Stimulated activated naive CD4-positive, alpha-beta T cell (primary cell): ENCODE results near the gene SLC16A8.
"Not testable (repeated sequence)": the region's sequence is repeated elsewhere in the genome, so short reads cannot be mapped to it uniquely, and the experiment has no call there.

Source experiments
- DNase-seq, 6 experiments: peaks; one replicate each; lab custom pipeline; 2025; lab: John Stamatoyannopoulos, UW

Gene SLC16A8

DNA sequence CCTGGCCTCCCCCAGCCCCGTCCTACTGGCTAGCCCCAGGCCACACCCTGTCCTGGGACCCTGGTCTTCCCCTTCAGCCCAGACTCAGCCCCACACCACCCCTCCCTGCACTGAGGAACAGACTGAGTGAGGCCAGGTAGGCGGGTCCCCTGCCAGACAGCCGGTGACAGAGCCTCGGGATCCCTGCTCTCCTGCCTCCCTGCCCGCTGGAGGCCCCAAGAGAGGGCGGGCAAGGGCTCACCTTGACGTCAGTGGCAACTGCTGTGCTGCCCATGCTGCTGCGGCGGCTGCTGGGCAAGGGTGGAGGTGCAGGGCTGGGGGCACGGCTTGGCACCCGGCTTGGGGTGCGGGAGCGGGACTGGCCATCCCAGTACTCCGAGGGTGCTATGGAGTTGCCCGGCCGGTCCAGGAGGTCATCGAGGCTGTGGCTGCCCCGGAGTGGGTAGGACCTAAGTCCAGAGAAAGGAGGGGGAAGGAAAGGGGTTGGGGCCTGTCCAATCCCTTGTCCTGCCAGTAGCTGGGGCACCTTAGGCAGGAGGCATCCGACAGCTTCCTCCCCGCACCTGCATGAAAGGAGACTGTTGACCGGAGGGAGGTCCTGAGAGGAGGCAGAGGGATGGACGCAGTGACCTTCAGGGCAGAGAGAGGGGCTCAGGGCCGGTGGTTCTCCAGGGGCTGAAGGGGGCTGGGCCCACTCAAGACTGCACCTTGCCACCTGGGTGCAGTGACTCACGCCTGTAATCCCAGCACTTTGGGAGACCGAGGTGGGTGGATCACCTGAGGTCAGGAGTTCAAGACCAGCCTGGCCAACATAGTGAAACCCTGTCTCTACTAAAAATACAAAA lies 2.2 kb upstream of the SLC16A8 start:
- DNase-seq: no peak

DNA sequence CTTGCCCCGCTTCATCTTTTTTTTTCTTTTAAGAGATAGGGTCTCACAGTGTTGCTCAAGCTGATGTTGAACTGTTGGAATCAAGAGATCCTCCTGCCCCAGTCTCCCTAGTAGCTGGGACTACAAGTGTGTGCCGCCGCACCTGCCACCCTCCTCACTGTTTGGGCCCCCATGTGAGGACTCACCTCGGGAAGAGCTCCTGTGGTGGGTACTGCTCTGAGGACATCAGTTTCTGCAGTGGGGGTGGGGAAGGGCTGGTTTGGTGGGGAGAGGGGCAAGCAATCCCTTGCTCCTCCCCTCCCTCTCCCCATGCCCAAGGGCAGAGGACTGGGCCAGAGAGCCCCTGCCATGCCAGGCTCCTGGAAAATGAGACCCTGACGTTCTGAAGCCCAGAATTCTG lies 1.5 kb upstream of the SLC16A8 start:
- DNase-seq: no peak

DNA sequence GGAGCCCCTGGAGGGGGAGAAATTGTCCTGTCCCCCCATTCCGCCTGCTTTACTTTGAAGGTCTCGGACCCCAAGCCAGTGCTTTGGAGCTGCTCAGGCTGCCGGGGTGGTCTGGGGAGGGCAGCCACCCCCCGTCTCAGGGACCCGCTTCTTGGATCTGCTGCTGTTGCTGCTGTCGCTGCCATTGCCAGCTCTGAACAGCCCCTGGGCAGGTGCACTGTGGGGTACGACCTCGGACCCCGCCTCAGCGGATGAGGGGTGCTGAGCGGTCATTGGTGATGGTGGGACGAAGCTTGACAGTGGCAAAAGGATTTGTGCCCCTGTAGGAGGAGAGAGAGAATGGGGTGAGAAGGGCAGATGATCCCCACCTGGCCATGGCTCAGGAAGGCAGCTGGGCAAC lies 1.1 kb upstream of the SLC16A8 start:
- DNase-seq: no peak

DNA sequence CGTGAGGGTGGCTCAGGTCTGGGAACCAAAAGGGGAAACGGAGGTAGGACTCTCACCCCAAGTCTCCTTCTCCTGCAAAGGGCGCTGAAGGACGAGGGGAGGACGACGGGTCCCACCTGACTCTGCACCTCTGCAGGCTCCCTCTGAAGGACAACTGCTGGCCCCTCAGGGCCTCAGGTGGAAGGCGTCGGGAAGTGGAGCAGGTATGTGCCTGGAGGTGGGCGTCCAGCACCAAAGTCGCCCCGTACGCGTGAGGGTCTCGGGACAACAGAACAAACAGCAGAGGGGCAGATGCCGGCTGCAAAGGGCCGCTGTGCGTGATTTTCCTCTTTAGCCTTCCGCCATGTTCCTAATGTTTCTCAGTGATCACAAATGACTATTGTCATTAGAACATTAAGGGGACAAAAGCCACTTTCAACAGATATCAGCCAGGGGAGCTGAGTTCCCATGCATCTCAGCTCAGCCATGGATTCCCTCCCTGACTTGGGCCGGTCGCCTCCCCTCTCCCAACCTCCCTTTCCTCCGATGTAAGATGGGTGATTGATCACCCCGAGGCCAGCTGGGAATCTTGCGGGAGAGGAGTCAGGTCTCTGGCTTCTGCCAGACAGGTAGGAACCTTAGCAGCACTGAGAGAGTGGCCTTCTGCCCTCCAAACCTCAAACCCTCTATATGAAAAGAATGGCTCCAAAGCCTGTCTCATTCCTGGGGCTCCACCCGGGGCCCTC lies 836 bp downstream of the SLC16A8 start:
- no peak for DNase-seq

DNA sequence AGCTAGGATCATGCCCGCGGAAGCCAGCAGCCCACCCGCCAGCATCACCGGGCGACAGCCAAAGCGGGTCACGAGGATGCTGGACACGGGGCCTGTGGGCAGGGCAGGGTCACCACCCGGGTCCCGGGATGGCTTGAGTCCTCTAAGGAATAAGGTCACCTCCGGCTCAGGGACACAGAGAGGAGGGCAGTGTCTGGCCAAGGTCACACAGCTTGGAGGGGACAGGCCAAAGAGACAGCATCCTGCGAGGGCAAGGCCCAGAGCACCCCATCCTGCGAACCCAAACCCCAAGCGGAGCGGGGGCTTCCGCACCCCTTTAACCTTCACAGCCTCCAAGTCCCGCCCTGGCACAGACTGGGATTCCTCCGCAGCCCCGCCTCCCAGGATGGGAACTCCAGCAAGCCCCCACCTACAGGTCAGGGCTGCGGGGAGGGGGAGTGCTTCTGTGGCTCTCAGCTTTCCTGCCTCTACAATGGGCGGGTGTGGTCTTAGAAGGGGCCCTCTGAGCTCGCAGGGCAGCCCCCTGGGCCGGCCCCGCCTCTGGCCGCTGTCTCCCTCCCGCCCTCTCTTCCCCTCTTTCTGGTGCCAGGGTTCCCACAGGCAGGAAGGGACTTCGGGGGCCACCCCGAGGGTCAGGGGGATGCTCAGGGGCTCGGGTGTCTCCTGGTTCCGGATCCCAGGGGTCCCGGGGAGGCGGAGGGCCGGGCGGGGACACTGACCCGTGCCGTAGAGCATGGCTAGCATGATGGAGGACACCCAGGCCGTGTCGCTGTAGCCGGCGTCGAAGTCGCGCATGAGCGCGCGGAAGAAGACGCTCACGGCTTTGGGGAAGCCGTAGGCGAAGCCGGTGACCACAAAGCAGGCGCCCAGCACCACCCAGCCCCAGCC lies 1.8 kb downstream of the SLC16A8 start:
- DNase-seq: no peak

DNA sequence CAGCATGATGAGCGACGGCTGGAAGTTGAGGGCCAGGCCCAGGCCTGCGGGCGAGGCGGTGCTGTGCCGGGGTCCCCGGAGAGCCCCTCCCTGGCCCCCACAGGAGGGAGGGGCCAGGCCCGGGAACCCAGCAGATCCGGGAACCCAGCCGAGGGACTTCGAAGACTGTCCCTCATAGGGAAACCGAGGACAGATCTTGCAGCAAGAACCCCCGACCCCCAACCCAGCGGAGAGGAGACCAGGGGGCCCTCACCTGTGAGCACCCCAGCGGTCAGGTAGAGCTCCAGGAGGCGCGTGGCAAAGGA lies 2.4 kb downstream of the SLC16A8 start:
- no peak for DNase-seq

DNA sequence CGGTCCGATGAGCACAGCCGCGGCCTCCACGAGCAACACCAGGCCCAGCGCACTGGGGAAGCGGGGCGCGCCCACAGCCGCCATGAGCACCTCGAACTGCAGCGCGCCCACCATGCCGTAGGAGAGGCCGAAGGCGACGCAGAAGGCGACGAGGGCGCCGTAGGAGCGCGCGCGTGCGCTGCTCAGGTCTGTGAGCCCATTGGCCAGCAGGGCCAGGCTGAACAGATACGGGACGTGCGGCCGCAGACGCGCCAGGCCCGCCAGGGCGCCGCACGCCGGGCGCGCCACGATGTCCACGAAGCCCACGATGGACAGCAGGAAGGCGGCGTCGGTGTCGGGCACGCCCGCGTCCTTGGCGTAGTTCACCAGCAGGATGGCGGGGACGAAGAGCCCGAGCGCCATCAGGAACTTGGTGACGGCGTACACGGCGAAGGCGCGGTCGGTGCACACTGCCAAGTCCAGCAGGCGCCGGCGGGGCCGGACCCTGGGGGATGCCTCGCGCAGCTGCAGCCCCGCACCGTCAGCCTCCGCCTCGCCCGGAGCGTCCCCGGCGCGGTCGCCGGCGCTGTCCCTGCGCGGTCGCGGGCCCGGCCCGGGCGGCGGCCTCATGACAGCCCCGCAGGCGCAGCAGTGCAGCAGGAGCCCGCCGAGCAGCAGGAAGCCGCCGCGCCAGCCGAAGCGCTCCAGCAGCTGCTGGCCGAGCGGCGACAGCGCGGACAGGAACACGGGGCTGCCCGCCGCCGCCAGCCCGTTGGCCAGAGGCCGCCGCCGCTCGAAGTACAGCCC lies 2.9 kb downstream of the SLC16A8 start:
- DNase-seq: no peak

DNA sequence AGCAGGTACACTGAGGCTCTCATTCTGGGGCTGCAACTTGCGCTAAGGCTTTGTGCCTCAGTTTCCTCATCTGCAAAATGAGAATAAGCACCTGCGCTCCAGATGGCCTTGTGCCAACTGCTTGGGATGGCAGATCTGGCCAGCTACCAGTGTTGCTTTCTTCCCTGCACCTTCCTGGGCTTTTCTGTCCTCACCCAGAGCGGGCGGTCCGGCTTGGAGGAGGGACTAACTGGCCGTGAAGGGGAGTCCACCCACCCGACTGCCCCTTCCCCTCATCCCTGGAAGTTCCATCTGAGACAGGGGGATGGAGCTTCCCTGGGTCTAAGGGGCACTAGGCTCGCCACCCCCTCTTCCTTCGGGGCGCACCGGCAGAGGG lies 3.5 kb downstream of the SLC16A8 start:
- DNase-seq: no peak

DNA sequence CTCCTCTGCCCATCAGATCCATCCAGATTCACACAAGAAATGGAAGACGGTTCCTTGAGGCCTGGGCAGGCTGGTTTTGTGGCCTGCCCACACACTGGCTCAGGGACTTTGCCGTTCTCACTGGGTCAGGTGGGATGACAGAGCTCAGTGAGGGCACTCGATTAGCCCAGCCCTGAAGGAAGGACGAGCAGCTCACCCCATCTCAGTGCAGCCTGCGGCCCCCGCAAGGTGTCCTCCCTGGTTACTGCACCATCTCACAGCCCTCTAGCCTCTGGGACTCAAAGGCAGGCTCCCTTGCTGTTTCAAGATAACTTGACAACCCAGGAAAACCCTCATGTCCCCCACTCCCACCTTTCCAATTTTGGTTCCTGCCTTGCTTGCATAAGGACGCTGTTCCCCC lies 4.2 kb downstream of the SLC16A8 start:
- no peak for DNase-seq

DNA sequence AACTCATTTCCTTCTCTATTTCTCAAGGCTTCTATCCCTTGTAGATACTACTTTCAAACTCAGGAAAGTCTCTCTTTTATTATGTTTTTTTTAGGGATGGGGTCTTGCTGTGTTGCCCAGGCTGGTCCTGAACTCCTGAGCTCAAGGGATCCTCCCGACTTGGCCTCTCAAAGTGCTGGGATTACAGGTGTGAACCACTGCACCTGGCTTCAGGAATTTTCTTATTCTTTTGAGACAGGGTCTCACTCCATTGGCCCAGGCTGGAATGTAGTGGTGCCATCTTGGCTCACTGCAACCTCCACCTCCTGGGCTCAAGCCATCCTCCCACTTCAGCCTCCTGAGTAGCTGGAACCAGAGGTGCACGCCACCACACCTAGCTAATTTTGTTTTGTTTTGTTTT lies 4.8 kb downstream of the SLC16A8 start:
- DNase-seq: not testable (repeated sequence)

DNA sequence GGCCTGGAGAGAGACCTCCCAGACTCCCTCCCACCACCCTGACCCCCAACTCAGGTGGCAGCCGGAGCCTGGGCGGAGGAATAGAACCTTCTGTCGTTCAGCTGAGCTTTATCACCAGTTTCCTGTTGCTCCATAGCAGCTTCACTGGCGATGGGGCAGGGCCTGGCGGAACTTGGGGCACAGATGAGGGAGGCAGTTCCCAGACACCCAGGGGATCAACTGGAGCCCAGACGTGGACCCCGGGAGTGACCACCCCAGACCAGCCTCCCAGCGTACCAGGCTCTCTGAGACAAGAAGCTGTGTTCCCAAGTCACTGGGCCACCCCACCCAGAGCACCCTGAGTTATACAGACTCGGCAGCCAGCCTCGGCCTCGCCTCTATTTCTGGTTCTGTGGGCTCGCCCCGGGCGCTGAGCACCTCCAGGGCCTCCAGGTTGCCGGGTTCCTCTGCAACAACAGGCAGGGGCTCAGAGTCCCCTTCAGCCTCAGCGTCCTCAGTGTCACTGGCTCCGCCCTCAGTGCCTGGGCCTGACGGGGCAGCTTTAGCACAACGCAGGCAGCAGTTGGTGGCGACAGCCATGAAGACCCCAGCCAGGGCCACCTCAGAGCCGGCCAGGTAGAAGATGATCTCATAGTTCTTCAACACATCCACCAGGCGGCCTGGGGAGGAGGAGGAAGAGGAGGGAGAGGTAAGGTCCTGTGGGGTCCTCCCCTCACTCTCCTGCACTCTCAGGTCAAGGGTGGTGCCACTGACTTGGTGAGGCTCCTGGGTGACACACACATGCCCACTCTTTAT lies 5.7 kb downstream of the SLC16A8 start:
- no peak for DNase-seq

DNA sequence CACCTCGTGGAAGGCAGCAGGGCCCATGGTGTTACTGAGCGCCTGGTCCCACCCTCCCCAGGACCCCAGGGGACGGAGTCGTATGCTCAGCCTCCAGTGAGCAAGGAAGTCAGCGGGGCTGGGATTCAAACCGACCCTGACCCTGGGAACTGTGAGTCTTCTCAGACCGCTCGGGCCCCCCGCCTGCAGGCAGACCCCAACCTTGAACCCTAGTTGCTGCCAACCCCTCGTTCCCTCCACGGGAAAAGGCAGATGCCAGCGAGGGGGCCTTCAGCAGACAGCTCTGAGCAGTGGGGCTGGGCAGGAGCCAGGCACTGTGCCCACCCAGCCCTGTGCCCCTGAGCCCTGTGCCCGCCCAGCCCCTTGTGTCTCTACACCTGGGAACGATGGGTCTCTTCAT lies 6.4 kb downstream of the SLC16A8 start:
- no peak for DNase-seq

DNA sequence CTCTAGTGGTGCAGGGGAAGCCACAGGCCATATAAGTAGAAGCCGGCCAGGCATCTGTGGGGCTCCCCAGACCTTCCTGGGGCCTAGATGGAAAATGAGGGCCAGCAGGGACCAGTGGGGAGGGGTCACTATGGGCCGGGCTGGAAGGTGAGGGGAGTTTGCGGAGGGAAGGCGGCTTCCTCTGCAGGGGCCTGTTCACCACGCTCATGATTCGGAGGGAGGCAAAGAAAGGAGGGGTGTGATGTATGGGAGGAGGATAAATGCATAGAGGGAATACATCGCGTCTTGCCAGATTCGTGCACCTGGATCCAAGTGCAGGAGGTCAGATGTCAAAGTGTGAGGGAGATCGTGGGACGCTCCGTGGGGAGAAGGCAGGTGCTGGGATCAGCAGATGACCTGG lies 6.9 kb downstream of the SLC16A8 start:
- no peak for DNase-seq

DNA sequence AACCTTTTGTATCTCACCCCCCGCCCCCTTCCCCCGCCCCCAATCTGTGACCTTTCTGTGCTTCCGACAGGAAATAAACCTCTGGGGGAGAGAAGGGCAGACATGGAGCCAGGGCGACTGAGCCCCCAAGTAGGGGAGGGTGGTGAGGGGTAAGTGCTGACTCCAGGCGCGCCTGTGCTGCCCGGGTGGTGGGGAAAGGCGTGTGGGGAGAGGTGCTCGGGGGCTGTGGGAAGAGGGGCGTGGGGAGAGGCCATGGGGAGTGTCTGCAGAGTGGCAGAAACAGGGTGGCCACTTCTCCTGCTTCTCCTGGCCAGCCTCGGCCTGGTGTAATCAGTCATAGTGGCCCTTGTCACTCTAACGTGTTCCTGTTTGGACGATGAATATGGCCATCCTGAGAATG lies 8.0 kb downstream of the SLC16A8 start:
- DNase-seq: no peak

DNA sequence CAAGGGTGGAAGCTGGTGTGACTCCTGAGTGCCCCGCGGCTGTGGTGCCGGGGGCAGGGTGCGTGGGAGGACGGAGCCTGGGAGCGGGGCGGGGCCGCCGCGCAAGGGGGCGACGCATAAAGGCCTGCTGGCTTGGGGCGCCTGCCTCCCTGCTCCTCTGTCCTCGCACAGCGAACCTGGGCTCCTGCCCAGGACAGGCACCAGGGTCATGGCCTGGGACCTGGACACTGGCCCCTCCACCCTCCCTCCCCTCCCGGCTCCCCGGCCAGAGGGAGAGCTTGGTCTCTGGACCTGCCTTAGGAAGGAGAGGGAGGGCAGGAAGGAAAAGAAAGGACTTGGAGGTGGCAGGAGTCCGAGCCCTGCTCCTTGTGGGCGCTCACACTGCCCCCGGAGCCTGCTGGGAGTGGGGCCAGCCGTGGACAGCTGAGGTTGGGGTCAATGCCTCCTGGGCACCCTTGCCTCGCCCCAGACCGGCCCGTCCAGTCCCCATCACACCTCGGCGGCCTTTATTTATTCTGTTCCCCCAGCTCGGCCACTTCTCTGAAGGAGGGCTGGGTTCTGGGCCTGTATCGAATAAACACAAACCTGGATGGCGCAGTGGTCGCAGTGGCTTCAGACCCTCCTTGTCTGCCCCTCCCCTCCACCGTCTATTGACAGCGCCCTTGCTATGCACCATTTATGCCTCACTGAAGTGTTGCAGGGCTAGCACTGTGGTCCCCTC lies 8.7 kb downstream of the SLC16A8 start:
- DNase-seq: no peak

DNA sequence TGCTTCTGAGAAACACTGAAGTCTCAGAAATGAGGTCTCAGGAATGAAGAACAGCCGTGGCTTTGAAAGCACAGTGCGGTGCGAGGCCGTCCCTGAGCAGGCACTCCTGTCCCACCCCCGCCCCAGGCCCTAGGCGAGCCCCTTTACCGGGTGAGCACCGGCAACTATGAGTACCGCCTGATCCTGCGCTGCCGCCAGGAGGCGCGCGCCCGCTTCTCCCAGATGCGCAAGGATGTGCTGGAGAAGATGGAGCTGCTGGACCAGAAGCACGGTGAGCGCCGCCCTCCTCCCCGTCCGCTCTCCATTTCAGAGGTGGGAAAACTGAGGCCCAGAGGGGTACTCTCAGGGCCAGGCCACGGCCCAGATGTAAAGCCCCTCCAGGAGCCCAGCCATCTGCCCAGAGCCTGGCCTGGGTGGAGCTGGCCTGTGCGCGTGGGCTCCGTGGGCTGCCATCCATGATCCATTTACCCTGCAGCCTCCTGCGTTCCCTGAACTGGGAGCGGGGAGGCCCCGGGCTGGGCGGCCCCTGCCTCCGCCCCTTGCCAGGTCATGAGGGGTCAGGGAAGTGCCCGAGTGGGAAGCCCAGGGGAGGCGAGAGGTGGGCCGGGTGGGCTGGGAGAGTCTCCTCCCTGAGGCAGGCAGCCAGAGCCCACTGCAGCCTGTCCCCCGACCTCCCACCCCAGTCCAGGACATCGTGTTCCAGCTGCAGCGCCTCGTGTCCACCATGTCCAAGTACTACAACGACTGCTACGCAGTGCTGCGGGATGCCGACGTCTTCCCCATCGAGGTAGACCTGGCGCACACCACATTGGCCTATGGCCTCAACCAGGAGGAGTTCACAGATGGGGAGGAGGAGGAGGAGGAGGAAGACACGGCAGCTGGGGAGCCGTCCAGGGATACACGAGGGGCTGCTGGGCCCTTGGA lies 9.5 kb downstream of the SLC16A8 start:
- no peak for DNase-seq

DNA sequence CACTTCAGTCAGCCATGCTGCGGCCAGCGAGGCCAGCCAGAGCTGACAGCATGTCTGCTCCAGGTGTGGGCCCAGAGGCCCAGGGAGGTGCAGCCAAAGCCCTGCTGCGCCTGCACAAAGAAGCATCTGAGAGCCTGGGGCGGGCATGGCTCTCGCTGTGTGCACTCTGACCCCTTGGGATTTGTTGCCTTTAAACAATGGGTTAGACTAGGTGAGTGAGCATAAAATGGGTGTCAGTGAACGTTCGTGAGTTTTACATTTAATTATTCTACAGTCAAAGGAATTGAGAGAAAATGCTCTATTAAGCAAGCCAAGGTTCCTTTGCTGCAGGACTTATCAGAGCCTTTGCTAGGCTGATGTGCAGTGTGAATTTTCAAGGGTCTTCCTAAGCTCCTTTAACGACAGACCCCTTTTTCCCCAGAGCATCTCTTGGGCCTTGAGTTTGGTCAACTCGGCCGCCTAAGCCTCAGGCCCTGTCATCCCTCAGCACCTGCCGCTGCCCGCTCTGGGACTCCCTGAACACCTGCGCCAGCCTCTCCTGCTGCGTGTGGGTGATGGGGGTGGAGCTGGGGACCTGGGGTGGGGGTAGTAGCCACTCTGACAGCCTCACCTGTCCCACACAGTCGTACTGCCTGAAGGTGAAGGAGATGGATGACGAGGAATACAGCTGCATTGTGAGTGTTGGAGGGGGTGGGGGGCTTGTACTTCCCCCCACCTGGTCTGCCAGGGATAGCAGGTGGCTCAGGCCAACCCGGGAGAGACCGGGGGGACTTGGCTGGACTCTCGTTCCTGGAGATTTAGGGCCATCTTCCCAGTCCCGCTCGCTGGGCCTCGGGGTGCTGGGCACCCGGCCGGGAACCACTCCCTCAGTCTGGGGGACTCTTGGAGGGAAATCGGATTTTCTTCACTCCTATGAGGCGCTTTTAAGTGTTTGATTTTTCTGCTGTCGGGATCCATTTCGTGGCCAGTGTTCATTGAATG lies 10.5 kb downstream of the SLC16A8 start:
- no peak for DNase-seq
